Measurements from ENCODE around the gene UNCX. TPM values are rescaled to one million over a fixed set of nuclear protein-coding genes. Genes with fewer than 3 reads are reported as not detected.

UNCX gene
- total and polyA plus RNA-seq, 4 donors = not detected

- H3K27ac ChIP-seq (ENCODE audit: low read depth in 1 of 2, low read length in 1 of 2) = no peak overlapping the region
- H3K9ac ChIP-seq (ENCODE audit: insufficient read depth in 1 of 2, low read length in 2 of 2) = no peak overlapping the region
- DNase-seq (no peak), ATAC-seq (ENCODE audit: insufficient read depth, low FRiP score) (no peak)
- H3K4me3 ChIP-seq = no peak overlapping the region
- peaks cover 12 to 78% (median 58%) of the 10 kb centered on the region in 3 donors for H3K27me3 ChIP-seq (ENCODE audit: control insufficient read depth in 3 of 3, insufficient read depth in 3 of 3, low read length in 2 of 3)
- WGBS, 2 donors = 11 to 14% methylated on average over 14 of the region's 14 CpGs
- H3K36me3 ChIP-seq (ENCODE audit: control insufficient read depth in 4 of 4, insufficient read depth in 4 of 4, low read length in 4 of 4) = no peaks in the 10 kb centered on the region
- peaks cover 0 to 11% (median 0%) of the 10 kb centered on the region in 4 donors for H3K9me3 ChIP-seq (ENCODE audit: control insufficient read depth in 4 of 4, insufficient read depth in 3 of 4, low read length in 3 of 4)
- TF ChIP-seq, protein P1, sequence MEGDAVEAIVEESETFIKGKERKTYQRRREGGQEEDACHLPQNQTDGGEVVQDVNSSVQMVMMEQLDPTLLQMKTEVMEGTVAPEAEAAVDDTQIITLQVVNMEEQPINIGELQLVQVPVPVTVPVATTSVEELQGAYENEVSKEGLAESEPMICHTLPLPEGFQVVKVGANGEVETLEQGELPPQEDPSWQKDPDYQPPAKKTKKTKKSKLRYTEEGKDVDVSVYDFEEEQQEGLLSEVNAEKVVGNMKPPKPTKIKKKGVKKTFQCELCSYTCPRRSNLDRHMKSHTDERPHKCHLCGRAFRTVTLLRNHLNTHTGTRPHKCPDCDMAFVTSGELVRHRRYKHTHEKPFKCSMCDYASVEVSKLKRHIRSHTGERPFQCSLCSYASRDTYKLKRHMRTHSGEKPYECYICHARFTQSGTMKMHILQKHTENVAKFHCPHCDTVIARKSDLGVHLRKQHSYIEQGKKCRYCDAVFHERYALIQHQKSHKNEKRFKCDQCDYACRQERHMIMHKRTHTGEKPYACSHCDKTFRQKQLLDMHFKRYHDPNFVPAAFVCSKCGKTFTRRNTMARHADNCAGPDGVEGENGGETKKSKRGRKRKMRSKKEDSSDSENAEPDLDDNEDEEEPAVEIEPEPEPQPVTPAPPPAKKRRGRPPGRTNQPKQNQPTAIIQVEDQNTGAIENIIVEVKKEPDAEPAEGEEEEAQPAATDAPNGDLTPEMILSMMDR (IDR thresholded peaks at IDR 0.05; ENCODE audit: control extremely low read depth, extremely low read depth) = no peak
- peaks cover 0 to 21% (median 3%) of the 10 kb centered on the region in 5 donors for H3K4me1 ChIP-seq (ENCODE audit: control insufficient read depth in 5 of 5, insufficient read depth in 5 of 5, low read length in 5 of 5)
Observed at GRCh38 chr7:1244700-1245523, 12.2 kb downstream of the UNCX start.

DNA sequence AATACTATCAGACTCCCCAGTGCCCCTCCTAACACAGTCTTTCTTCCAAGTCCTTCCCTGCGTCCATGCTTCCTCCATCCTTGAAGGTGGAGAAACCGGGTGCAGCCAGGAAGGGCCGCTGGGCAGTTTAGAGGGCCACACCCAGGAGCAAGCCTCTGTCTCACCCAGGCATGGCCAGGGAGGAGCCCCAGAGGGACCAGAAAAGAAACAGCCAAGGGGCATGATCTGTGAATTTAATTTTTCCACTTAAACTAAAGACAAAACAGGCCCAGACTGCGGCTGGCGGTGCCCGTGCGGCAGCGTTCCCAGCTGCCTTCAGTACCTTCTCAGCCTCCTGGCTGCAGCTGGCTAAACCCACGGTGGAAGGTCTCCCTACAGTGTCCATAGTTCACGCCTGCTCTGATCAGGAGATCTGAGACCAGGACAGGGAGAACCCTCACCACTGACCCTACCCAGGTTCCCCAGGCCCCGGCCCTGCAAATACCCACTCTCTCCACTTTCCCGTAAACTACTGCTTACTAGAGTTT, 12.9 kb downstream of the UNCX start:
- Histone ChIP-seq H3K4me1 (ENCODE audit: control insufficient read depth in 5 of 5, insufficient read depth in 5 of 5, low read length in 5 of 5) (peaks cover 0 to 21% (median 3%) of the 10 kb centered on the region in 5 donors), H3K9me3 (ENCODE audit: control insufficient read depth in 4 of 4, insufficient read depth in 3 of 4, low read length in 3 of 4) (peaks cover 0 to 7% (median 0%) of the 10 kb centered on the region in 4 donors), H3K4me3 (no peak overlapping the region), H3K27me3 (ENCODE audit: control insufficient read depth in 3 of 3, insufficient read depth in 3 of 3, low read length in 2 of 3) (peaks cover 6 to 76% (median 61%) of the 10 kb centered on the region in 3 donors), H3K9ac (ENCODE audit: insufficient read depth in 1 of 2, low read length in 2 of 2) (no peak overlapping the region), H3K27ac (ENCODE audit: low read depth in 1 of 2, low read length in 1 of 2) (no peak overlapping the region), H3K36me3 (ENCODE audit: control insufficient read depth in 4 of 4, insufficient read depth in 4 of 4, low read length in 4 of 4) (no peaks in the 10 kb centered on the region)
- 14 to 16% methylated on average over 12 of the region's 12 CpGs for WGBS, 2 donors
- TF ChIP-seq, protein P1 (IDR thresholded peaks at IDR 0.05; ENCODE audit: control extremely low read depth, extremely low read depth) = no peak
- DNase-seq (no peak), ATAC-seq (ENCODE audit: insufficient read depth, low FRiP score) (no peak)

- no peak overlapping the region for H3K27ac ChIP-seq (ENCODE audit: low read depth in 1 of 2, low read length in 1 of 2)
- 7% methylated on average over 47 to 48 of the region's 48 CpGs for whole genome bisulfite sequencing, 2 donors
- H3K9ac ChIP-seq (ENCODE audit: insufficient read depth in 1 of 2, low read length in 2 of 2) = no peak overlapping the region
- DNase-seq (no peak), ATAC-seq (ENCODE audit: insufficient read depth, low FRiP score) (no peak)
- TF ChIP-seq, protein P1 (IDR thresholded peaks at IDR 0.05; ENCODE audit: control extremely low read depth, extremely low read depth) = no peak
- peaks cover 0 to 7% (median 0%) of the 10 kb centered on the region in 4 donors for H3K9me3 ChIP-seq (ENCODE audit: control insufficient read depth in 4 of 4, insufficient read depth in 3 of 4, low read length in 3 of 4)
- peaks cover 0 to 21% (median 3%) of the 10 kb centered on the region in 5 donors for H3K4me1 ChIP-seq (ENCODE audit: control insufficient read depth in 5 of 5, insufficient read depth in 5 of 5, low read length in 5 of 5)
- H3K4me3 ChIP-seq = no peak overlapping the region
- H3K27me3 ChIP-seq (ENCODE audit: control insufficient read depth in 3 of 3, insufficient read depth in 3 of 3, low read length in 2 of 3) = peaks cover 11 to 71% (median 60%) of the 10 kb centered on the region in 3 donors
- H3K36me3 ChIP-seq (ENCODE audit: control insufficient read depth in 4 of 4, insufficient read depth in 4 of 4, low read length in 4 of 4) = no peaks in the 10 kb centered on the region
Observed at GRCh38 chr7:1246160-1246870, 13.6 kb downstream of the UNCX start.

Data from lung (tissue), 12 donors.